ENCODE data around the gene FMN2.

The FMN2 gene

DNA sequence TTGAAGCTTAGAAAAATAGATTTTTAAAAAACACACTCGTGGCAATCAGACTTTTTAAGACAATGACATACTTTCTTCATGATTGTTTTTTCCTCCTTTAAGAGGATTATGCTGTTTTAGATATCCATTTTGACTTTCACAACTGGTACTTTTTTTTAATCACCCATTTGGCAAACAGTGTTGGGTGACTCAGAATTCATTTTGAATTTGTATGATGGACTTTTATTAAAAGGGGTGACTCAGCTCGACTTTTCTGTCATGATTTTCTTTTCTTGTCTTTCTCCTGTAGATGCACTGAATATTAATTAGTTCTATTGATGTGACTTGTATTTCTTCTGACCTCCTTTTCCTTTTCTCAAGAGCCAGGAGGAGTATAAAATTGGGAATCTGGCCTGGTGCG, 44.7 kb downstream of the FMN2 start:
- H3K4me2 ChIP-seq: no peak overlapping the region
- TF ChIP-seq, protein P1, sequence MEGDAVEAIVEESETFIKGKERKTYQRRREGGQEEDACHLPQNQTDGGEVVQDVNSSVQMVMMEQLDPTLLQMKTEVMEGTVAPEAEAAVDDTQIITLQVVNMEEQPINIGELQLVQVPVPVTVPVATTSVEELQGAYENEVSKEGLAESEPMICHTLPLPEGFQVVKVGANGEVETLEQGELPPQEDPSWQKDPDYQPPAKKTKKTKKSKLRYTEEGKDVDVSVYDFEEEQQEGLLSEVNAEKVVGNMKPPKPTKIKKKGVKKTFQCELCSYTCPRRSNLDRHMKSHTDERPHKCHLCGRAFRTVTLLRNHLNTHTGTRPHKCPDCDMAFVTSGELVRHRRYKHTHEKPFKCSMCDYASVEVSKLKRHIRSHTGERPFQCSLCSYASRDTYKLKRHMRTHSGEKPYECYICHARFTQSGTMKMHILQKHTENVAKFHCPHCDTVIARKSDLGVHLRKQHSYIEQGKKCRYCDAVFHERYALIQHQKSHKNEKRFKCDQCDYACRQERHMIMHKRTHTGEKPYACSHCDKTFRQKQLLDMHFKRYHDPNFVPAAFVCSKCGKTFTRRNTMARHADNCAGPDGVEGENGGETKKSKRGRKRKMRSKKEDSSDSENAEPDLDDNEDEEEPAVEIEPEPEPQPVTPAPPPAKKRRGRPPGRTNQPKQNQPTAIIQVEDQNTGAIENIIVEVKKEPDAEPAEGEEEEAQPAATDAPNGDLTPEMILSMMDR (conservative IDR thresholded peaks at IDR 0.05; ENCODE audit: low read depth, low read length): no peak
- no peaks in the 10 kb centered on the region for H3K36me3 ChIP-seq (ENCODE audit: insufficient read depth)
- no peaks in the 10 kb centered on the region for H3K27me3 ChIP-seq (ENCODE audit: insufficient read depth, low read depth)
- no peak overlapping the region for H3K4me3 ChIP-seq (IDR thresholded peaks at IDR 0.05; ENCODE audit: insufficient read depth, low read depth, low read length)
- H4K20me1 ChIP-seq (ENCODE audit: insufficient read depth): no peaks in the 10 kb centered on the region
- H3K27ac ChIP-seq: no peak overlapping the region
- H3K9ac ChIP-seq: no peak overlapping the region
- H3K79me2 ChIP-seq (ENCODE audit: insufficient read depth, low read depth): no peaks in the 10 kb centered on the region
- no peaks in the 10 kb centered on the region for H3K4me1 ChIP-seq (ENCODE audit: low read depth, poor library complexity, severe bottlenecking)
- H2AFZ ChIP-seq (ENCODE audit: low read depth): no peak overlapping the region

DNA sequence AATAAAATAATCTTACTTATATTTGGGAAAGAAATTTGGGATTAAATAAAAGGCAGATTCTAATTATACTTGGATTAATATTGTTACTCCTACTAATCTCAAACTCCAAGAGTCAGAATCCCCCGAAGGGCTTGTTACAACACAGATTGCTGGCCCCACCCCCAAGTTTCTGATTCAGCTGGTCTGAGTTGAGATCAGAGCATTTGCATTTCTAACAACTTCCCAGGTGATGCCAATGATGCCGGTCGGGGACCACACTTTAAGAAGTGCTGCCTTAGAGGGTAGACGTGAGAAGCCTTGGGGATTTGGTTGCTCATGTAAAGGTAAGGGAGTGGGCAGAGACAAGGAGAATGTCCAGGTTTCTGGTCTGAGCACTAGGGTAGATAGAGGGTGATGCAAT, 47.2 kb downstream of the FMN2 start:
- Histone ChIP-seq H2AFZ (ENCODE audit: low read depth) (no peak overlapping the region), H3K27me3 (ENCODE audit: insufficient read depth, low read depth) (no peaks in the 10 kb centered on the region), H3K36me3 (ENCODE audit: insufficient read depth) (no peaks in the 10 kb centered on the region), H3K79me2 (ENCODE audit: insufficient read depth, low read depth) (no peaks in the 10 kb centered on the region), H3K4me2 (no peak overlapping the region), H3K27ac (no peak overlapping the region), H3K4me3 (IDR thresholded peaks at IDR 0.05; ENCODE audit: insufficient read depth, low read depth, low read length) (no peak overlapping the region), H3K9ac (no peak overlapping the region), H3K4me1 (ENCODE audit: low read depth, poor library complexity, severe bottlenecking) (no peaks in the 10 kb centered on the region), H4K20me1 (ENCODE audit: insufficient read depth) (no peaks in the 10 kb centered on the region)
- TF ChIP-seq, protein P1 (conservative IDR thresholded peaks at IDR 0.05; ENCODE audit: low read depth, low read length): no peak

GRCh38 chr1:240139511-240139910, 47.8 kb downstream of the FMN2 start:
- no peaks in the 10 kb centered on the region for H4K20me1 ChIP-seq (ENCODE audit: insufficient read depth)
- H3K9ac ChIP-seq: no peak overlapping the region
- no peak overlapping the region for H3K27ac ChIP-seq
- H3K79me2 ChIP-seq (ENCODE audit: insufficient read depth, low read depth): no peaks in the 10 kb centered on the region
- H2AFZ ChIP-seq (ENCODE audit: low read depth): no peak overlapping the region
- no peaks in the 10 kb centered on the region for H3K4me1 ChIP-seq (ENCODE audit: low read depth, poor library complexity, severe bottlenecking)
- H3K27me3 ChIP-seq (ENCODE audit: insufficient read depth, low read depth): no peaks in the 10 kb centered on the region
- TF ChIP-seq, protein P1 (conservative IDR thresholded peaks at IDR 0.05; ENCODE audit: low read depth, low read length): no peak
- no peaks in the 10 kb centered on the region for H3K36me3 ChIP-seq (ENCODE audit: insufficient read depth)
- no peak overlapping the region for H3K4me3 ChIP-seq (IDR thresholded peaks at IDR 0.05; ENCODE audit: insufficient read depth, low read depth, low read length)
- no peak overlapping the region for H3K4me2 ChIP-seq

DNA sequence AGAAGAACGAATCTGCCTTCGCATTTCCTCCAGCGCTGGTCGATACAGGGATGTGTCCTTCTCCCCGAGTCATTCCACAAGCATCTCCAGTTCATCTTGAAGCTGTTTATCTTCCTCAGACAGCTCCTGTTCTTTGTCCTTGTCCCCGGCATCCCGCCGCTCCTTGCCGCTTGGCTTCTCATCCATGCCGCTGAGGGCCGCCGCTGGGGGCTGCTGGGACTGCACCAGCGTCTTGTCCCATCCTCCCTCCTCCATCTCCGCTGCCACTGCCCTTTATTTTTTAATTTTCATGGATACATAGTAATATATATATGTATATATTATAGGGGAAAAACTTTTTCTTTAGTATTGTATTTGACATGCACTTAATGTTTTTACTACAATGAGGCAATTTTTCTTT, 53.4 kb downstream of the FMN2 start:
- Histone ChIP-seq H3K4me1 (ENCODE audit: low read depth, poor library complexity, severe bottlenecking) (no peaks in the 10 kb centered on the region), H2AFZ (ENCODE audit: low read depth) (no peak overlapping the region), H3K27ac (no peak overlapping the region)

More for the DNA sequence above, 53.4 kb downstream of the FMN2 start:
- Histone ChIP-seq H3K27me3 (ENCODE audit: insufficient read depth, low read depth) (no peaks in the 10 kb centered on the region), H3K9ac (no peak overlapping the region), H4K20me1 (ENCODE audit: insufficient read depth) (no peaks in the 10 kb centered on the region), H3K36me3 (ENCODE audit: insufficient read depth) (no peaks in the 10 kb centered on the region), H3K4me2 (no peak overlapping the region), H3K4me3 (IDR thresholded peaks at IDR 0.05; ENCODE audit: insufficient read depth, low read depth, low read length) (no peak overlapping the region), H3K79me2 (ENCODE audit: insufficient read depth, low read depth) (no peaks in the 10 kb centered on the region)
- TF ChIP-seq, protein P1 (conservative IDR thresholded peaks at IDR 0.05; ENCODE audit: low read depth, low read length): no peak
